Parathyroid adenoma (tissue), 2 donors: ENCODE data around the gene HNMT.

Experiments
- H2AFZ ChIP-seq: fragments of 300-600 bp; sonication (generic); one replicate; pipeline ENCODE4 v1.7.0; 2017; ENCODE audit warnings: antibody characterized with exemption, mild to moderate bottlenecking
- H3K27ac ChIP-seq: fragments of 300-600 bp; sonication (generic); one replicate; pipeline ENCODE4 v1.7.0; 2017
- H3K27me3 ChIP-seq: fragments of 300-600 bp; sonication (generic); one replicate; pipeline ENCODE4 v1.7.0; 2017; ENCODE audit warnings: low read length; ENCODE audit not compliant: control insufficient read depth, insufficient read depth
- H3K36me3 ChIP-seq: fragments of 300-600 bp; sonication (generic); one replicate; pipeline ENCODE4 v1.7.0; 2017; ENCODE audit warnings: low read length; ENCODE audit not compliant: control insufficient read depth, insufficient read depth
- H3K4me1 ChIP-seq: fragments of 300-600 bp; sonication (generic); one replicate; pipeline ENCODE4 v1.7.0; 2017; ENCODE audit warnings: control low read depth
- H3K4me2 ChIP-seq: fragments of 300-600 bp; sonication (generic); one replicate; pipeline ENCODE4 v1.7.0; 2017; ENCODE audit warnings: low read length
- H3K4me3 ChIP-seq: fragments of 300-600 bp; sonication (generic); one replicate; pipeline ENCODE4 v1.7.0; 2017; ENCODE audit warnings: low read depth, low read length
- H3K79me2 ChIP-seq: fragments of 300-600 bp; sonication (generic); one replicate; pipeline ENCODE4 v1.7.0; 2017; ENCODE audit warnings: control low read depth
- H3K9ac ChIP-seq: fragments of 300-600 bp; sonication (generic); one replicate; pipeline ENCODE4 v1.7.0; 2017; ENCODE audit warnings: mild to moderate bottlenecking
- H3K9me3 ChIP-seq: fragments of 300-600 bp; sonication (generic); one replicate; pipeline ENCODE4 v1.7.0; 2017; ENCODE audit warnings: low read length; ENCODE audit not compliant: control insufficient read depth
- TF ChIP-seq, protein P1 (sequence below): fragments of 300-600 bp; sonication (generic); IDR thresholded peaks from one replicate; pipeline ENCODE4 v1.7.0; 2017; ENCODE audit warnings: antibody characterized with exemption, mild to moderate bottlenecking
- donor health status: primary hyperparathyroidism.

HNMT gene

DNA sequence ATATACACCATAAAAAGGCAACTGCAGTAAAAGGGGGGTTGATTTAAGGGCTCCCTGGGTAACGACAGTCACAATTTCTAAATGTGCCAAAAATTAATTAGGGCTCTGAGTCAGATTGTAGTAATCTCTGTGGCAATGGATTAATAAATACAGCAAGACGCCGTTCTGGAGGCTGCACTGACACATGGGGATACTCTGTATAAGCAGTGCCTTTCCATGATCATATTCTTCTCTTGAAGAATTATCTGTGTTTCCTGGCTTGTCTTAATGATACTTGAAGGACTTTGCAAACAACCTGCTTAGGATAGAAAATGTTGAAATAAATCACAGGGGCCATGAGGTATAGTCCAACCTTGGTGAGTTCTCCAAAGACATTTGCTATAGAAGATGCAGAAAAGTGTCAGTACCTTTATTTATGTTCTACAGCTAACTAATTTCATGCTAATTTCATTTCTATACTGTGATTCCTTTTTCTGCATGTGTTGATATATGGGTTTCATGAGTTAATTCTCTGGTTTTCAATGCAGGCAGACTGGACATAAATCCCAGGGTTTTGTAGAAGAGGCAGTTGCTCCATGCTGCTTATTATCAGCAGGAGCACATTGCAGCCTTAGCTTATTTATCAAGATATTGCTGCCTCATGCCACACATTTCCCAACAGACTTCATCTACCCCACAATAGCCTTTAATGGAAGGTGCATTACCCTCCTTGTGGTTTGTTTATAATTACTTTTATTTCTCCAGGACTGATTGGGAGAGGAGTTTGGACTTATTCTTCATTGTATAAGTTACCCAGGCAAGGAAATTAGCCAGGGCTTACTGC lies 54.8 kb downstream of the HNMT start:
- Histone ChIP-seq H3K4me3 (no peak overlapping the region), H3K9ac (no peak overlapping the region), H3K36me3 (no peaks in the 10 kb centered on the region), H3K79me2 (no peaks in the 10 kb centered on the region), H3K27ac (no peak overlapping the region), H2AFZ (no peak overlapping the region), H3K4me1 (no peaks in the 10 kb centered on the region), H3K4me2 (no peak overlapping the region), H3K9me3 (no peaks in the 10 kb centered on the region), H3K27me3 (no peaks in the 10 kb centered on the region)
- TF ChIP-seq, protein P1, sequence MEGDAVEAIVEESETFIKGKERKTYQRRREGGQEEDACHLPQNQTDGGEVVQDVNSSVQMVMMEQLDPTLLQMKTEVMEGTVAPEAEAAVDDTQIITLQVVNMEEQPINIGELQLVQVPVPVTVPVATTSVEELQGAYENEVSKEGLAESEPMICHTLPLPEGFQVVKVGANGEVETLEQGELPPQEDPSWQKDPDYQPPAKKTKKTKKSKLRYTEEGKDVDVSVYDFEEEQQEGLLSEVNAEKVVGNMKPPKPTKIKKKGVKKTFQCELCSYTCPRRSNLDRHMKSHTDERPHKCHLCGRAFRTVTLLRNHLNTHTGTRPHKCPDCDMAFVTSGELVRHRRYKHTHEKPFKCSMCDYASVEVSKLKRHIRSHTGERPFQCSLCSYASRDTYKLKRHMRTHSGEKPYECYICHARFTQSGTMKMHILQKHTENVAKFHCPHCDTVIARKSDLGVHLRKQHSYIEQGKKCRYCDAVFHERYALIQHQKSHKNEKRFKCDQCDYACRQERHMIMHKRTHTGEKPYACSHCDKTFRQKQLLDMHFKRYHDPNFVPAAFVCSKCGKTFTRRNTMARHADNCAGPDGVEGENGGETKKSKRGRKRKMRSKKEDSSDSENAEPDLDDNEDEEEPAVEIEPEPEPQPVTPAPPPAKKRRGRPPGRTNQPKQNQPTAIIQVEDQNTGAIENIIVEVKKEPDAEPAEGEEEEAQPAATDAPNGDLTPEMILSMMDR, result no peak

DNA sequence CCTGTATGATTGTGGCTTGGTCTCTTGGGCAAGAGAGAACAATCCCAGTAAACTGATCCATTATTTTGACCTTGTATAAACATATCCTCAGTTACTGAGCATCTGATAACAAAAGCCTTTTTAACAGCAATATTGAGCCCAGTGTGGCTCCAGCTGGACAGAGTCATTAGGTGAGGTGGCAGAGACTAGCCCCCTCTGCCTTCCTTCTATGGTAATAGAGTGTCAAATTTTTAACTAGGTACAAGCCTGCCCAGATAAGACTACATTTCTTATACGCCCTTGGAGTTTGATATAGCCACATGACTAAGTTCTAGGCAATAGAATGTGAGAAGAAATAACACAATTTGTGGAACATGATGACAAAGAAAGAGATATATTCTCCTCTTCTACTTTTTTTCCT lies 56.2 kb downstream of the HNMT start:
- H3K36me3 ChIP-seq, result no peaks in the 10 kb centered on the region
- no peak overlapping the region for H3K27ac ChIP-seq
- no peak overlapping the region for H3K4me2 ChIP-seq
- H3K27me3 ChIP-seq, result no peaks in the 10 kb centered on the region
- H3K4me3 ChIP-seq, result no peak overlapping the region
- no peak overlapping the region for H2AFZ ChIP-seq
- no peaks in the 10 kb centered on the region for H3K79me2 ChIP-seq
- H3K4me1 ChIP-seq, result no peaks in the 10 kb centered on the region
- TF ChIP-seq, protein P1, result no peak
- no peak overlapping the region for H3K9ac ChIP-seq
- H3K9me3 ChIP-seq, result no peaks in the 10 kb centered on the region

DNA sequence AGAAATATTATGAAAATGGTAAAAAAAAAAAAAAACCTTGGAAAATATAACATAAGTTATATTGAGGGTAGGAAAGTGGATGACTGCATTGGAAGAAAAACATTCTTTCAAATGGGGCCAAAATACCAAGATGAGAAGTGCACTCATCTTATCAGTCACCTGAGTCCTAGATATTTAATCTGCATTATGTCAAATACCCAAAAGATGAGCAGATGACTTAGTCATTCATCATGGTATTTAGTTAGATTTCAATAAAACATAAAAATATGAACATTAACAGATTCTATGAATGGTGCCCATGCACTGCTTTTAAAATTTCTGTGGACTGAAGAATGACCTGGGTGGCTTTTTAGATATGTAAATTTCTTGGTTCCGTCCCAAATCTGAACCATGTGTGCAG lies 56.9 kb downstream of the HNMT start:
- no peak overlapping the region for H3K27ac ChIP-seq
- no peaks in the 10 kb centered on the region for H3K4me1 ChIP-seq
- no peak overlapping the region for H3K9ac ChIP-seq
- no peaks in the 10 kb centered on the region for H3K27me3 ChIP-seq
- TF ChIP-seq, protein P1, result no peak
- H3K9me3 ChIP-seq, result no peaks in the 10 kb centered on the region
- H2AFZ ChIP-seq, result no peak overlapping the region
- no peaks in the 10 kb centered on the region for H3K36me3 ChIP-seq
- H3K4me3 ChIP-seq, result no peak overlapping the region
- no peak overlapping the region for H3K4me2 ChIP-seq
- no peaks in the 10 kb centered on the region for H3K79me2 ChIP-seq

DNA sequence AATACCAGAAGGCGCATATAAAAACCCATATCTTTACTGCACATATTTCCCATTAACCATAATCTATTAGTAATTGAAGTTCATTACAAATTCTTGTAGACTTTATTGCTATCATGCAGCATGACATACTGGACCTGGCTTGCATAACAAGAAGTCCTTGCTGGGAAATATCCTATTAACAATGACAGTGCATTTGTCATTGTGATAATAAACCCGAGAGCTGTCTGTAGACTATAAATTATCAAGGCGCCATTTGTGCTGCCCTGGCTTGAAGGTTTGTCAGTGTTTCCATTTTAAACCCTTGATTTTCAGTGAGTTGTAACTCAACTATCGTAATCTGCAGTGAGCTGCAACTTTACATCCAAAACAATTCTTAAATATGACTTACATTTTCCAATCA lies 59.0 kb downstream of the HNMT start:
- no peaks in the 10 kb centered on the region for H3K79me2 ChIP-seq
- H3K4me2 ChIP-seq, result no peak overlapping the region
- H3K4me1 ChIP-seq, result no peaks in the 10 kb centered on the region
- no peak overlapping the region for H2AFZ ChIP-seq
- H3K9me3 ChIP-seq, result no peaks in the 10 kb centered on the region
- no peak overlapping the region for H3K27ac ChIP-seq
- no peaks in the 10 kb centered on the region for H3K36me3 ChIP-seq
- no peak overlapping the region for H3K4me3 ChIP-seq
- H3K9ac ChIP-seq, result no peak overlapping the region
- TF ChIP-seq, protein P1, result no peak
- H3K27me3 ChIP-seq, result no peaks in the 10 kb centered on the region

DNA sequence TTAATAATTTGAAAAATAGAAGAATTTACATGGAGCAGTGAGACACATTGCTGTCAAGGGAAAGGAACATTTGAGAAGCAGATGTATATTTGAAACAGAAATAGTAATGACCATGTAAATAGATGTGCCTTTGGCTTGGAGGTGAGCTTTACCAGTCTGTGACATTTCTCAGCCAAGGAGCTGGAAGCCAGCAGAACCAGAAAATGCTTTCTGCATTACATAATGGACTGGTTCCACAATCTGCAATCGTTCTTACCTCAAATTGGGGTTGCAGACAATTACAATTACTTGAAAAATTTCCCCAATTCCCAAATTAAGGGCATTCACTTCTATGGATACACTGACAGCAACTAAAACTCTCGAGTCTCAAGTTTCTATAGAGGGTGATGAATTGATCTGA lies 59.7 kb downstream of the HNMT start:
- no peak overlapping the region for H3K27ac ChIP-seq
- no peak overlapping the region for H3K4me2 ChIP-seq
- no peaks in the 10 kb centered on the region for H3K4me1 ChIP-seq
- no peaks in the 10 kb centered on the region for H3K27me3 ChIP-seq
- H3K4me3 ChIP-seq, result no peak overlapping the region
- H3K9ac ChIP-seq, result no peak overlapping the region
- H3K36me3 ChIP-seq, result no peaks in the 10 kb centered on the region
- TF ChIP-seq, protein P1, result no peak
- H3K79me2 ChIP-seq, result no peaks in the 10 kb centered on the region
- no peak overlapping the region for H2AFZ ChIP-seq
- no peaks in the 10 kb centered on the region for H3K9me3 ChIP-seq
